GM19328 (cell line): ENCODE results near the gene MICAL1.
A peak's percentile ranks its signal among the peaks of the same experiment; 100 is the strongest.
"Not testable (repeated sequence)": the region's sequence is repeated elsewhere in the genome, so short reads cannot be mapped to it uniquely, and the experiment has no call there.

Experiments used
- ATAC-seq: cut with Tn5 transposase; IDR thresholded peaks from one replicate; pipeline ENCODE4 v1.9.1; 2021; ENCODE audit warnings: mild to moderate bottlenecking, moderate library complexity; ENCODE audit not compliant: unreplicated experiment

MICAL1 gene

DNA sequence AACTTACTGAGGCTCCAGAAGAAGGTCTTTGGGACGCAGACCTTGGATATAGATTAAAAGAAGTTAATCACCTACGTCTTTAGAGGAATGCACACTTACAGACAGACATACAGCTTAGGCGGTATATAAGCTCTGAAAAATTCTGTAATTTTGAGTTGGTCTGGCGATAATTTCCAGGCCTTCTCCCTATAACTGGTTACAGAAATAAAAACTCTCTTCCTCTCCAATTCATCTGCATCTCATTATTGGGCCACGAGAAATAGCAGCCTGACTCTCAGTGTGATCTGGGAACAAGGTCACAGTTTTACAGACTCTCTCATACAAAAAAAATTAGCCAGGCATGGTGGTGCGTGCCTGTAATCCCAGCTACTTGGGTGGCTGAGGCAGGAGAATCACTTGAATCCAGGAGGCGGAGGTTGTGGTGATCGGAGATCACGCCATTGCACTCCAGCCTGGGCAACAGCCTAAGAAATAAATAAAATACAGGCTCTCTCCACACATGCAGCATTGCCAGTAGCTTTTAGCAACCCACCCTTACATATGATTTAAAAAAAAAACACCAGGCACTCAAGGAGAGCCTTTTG, 22.7 kb upstream of the MICAL1 start:
- ATAC-seq: no peak

GRCh38 chr6:109477725-109478124, 22.2 kb upstream of the MICAL1 start:
- no peak for ATAC-seq

DNA sequence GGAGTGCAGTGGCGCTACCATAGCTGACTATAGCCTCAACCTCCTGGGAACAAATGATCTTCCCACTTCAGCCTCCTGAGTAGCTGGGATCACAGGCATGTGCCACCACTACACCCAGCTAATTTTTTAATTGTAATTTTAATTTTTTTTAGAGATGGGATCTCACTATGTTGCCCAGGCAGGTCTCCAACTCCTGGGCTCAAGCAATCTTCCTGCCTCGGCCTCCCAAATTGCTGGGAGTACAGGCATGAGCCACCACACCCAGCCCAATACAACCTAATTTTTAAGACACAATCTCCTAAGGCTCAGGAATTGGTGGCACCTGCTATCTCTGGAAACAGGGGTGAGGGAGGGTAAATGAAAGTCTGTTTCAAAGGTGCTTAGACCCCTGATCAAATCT, 21.6 kb upstream of the MICAL1 start:
- ATAC-seq: no peak

DNA sequence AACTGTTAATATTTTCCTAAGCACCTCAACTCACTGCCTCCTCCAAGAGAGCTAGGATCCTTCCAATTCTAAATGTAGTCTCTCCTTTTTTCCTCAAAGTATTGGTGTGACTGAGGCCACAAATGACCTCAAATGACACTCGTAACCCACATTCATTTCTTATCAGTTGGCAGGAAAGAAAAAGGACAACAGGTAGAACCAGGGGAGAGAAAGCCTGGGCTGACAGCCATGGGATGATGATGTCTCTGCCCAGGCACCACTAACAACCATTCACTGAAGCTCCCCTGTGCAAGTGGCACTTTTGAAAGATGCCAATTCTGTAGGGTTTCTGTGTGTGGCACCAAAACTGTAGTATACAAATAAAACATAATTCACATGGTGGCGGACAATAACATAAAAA, 20.1 kb upstream of the MICAL1 start:
- no peak for ATAC-seq

GRCh38 chr6:109474995-109475394, 19.4 kb upstream of the MICAL1 start:
- ATAC-seq: no peak

DNA sequence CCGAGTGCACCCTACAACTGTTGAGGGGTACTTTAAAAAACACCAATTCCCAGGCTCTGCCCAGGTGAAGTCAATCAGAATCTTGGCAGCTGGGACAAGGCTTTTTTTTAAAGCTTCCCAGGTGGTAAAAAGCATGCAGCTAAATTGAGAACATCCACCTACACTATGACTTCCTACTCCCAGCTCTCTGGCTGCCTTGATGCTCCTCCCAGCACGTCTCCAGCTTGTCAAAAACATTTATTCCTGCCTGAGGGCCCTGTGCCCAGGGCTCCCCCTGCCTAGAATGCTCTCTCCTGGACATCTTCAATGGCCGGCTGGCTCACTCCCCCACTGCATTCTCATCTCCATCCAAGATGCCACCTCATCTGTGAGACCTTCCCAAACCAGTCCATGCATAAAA, 17.5 kb upstream of the MICAL1 start:
- no peak for ATAC-seq

DNA sequence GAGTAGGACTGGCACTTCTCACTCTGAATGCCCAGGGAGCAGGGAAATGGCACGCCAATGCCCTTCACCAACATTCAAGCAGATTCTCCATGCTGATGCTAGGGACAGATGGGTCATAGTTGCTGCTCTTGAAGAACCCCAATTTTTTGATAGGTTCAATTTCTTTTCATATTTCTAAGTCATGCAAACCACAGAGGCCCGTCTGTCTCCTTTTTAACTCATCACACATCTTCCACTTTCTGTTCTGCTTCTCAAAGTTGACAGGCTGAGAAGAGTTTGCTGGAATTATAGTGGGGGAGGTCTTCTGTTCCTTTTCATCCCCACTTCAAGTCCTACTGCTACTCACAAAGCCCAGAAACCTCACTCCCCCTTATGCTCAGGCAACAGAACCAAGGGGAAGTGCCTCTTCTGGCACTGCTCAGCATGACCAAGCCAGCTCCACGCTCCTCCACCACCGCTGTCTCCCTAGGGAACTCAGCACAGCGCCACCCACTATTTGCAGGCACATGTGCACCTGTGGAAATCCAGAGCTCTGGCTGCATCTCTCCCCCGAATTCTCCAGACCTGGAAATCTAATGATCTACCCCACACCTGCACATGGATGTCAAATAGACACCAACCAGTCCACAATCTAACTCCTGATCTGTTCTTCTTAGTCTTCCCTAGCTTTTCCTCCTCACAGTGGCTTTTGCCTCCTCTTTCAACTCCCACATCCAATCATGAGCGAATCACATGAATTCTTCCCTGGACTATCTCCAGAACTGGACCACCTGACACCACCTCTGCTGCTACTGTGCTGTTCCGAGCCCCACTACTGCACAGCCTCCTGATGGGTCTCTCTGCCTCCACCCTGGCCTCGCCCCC, 16.8 kb upstream of the MICAL1 start:
- peak; percentile 47 for ATAC-seq

DNA sequence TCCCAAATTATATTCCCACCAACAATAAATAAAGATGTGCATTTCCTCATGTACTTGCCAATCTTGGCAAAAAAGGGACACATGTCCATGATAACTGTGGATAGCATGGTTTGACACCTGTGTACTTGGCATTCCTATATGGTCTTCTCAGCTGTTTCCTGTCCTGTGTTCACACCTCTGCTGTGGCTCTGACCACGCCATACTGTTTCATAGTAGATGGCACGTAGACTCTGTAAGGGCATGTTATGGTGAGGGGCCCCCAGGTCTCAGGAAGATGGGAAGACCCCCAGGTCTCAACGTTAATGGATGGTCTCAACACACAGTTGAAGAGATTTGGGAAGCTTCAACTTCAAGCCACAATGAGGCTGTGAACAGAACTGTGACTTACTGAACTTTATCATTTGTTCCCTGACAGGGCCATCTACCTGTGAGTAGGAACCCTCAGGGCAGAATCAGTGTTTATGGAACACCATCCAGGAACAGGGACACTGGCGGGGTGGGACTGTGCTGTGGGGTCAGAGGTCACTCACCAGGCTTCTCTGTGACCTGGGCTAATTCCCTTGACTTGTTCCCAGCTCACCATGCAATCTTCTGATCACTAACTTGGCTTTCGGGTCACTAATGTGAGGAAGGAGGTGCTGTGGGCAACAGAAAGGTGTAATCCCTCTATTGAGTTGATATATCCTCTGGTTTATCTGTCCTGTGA, 15.7 kb upstream of the MICAL1 start:
- ATAC-seq: no peak

- ATAC-seq: no peak
These were observed 14.1 kb upstream of the MICAL1 start for GRCh38 chr6:109469591-109470189.

GRCh38 chr6:109467696-109468095, 12.1 kb upstream of the MICAL1 start:
- no peak for ATAC-seq

DNA sequence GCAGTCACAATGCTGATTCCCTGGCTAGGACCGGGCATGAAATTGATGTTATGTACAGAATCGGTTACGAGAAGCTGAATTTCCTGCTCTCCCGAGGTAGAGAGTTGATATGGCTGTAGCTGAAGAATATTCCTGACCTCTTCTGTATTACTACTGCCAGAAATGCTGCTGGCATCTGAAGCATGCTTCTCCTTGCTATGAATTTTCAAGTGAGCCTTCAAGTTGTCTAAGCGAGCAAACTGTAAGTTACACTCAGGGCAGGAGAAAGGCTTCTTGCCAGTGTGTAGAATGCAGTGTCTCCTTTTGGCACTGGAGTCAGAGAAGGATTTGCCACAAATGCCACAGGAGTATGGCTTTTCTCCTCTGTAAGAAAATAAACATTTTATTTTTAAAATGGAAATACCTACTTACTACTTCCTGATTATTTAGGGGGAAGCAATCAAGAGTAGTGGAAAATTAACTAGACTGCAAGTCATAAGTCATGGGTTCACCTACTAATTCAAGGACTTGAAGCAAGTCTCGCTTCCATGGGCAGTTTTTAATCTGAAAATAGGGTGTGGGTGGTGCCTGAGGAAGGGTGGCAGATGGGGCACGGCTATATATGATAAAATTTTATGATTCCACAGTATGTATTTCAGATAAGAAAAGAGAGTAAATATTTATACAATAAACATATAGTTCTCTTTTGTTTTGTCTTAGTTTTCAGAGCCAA, 10.8 kb upstream of the MICAL1 start:
- no peak for ATAC-seq

- ATAC-seq: no peak
These were observed 10.2 kb upstream of the MICAL1 start for GRCh38 chr6:109465772-109466171.

DNA sequence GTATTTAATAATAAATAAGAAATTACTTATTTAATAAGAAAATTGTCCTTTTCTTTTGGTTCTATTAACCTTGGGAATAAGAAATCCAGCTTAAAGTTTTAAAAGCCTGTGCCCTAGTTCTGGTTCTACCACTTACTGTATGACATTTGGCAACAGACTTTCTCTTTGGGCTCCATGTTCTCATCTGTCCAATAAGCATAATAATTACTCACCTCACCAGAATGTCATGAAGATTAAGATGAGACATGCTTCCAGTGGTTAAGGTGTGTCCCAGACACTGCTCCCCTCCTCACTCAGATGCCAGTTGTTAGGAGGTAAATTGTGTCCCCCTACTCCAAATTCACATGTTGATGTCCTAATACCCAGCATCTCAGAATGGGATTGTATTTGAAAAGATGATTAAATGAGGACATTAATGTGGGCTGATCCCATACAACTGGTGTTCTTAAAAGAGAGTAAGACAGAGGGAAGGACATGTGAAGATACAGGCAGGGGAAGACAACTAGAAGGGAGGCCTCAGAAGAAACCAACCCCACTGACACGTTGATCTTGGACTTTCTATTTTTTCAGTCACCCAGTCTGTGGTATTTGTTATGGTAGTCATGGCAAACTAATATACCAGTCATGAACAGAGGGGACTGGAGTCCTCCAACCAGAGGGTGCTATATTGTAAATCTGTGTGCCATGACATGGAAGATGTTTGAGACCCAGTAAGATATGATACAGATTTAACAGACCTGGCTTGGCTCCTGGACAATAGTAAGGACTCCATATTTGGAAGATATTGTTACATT, 6.4 kb upstream of the MICAL1 start:
- ATAC-seq: no peak

DNA sequence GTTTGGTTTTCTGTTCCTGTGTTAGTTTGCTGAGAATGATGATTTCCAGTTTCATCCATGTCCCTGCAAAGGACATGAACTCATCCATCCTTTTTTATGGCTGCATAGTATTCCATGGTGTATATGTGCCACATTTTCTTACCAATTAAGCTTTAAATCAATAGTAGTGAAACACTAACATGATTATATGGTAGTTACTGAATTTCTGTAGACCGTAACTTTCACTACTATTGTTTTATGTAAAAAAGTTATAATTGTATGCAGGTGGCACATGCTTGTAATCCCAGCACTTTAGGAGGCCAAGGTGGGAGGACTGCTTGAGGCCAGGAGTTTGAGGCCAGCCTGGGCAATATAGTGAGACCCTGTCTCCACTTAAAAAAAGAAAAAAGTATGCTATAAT, 5.6 kb upstream of the MICAL1 start:
- ATAC-seq: not testable (repeated sequence)

DNA sequence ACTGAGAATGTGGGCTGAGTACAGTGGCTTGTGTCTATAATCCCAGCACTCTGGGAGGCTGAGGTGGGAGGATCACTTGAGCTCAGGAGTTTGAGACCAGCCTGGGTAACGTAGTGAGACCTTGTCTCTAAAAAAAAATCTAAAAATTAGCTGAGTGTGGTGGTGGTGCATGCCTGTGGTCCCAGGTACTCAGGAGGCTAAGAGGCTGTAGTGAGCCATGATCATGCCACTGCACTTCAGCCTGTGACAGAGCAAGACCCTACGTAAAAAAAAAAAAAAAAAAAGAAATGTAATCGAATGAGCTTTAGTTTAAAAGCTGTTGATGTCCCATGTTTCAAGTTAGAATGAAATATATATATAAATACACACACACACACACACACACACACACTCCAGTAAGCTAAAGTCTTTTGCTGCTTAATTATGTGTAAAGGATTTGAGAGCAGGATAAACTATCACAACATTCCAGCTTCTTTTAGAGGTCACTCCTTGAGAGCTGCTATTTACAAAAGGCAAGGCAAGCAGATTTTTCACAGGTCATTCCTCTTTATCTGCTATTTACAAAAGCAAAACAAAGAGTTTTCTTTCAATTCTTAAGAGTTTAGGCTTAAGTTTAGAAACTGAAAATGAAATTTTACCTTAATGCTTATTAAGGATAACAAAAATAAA, 4.7 kb upstream of the MICAL1 start:
- ATAC-seq: no peak

DNA sequence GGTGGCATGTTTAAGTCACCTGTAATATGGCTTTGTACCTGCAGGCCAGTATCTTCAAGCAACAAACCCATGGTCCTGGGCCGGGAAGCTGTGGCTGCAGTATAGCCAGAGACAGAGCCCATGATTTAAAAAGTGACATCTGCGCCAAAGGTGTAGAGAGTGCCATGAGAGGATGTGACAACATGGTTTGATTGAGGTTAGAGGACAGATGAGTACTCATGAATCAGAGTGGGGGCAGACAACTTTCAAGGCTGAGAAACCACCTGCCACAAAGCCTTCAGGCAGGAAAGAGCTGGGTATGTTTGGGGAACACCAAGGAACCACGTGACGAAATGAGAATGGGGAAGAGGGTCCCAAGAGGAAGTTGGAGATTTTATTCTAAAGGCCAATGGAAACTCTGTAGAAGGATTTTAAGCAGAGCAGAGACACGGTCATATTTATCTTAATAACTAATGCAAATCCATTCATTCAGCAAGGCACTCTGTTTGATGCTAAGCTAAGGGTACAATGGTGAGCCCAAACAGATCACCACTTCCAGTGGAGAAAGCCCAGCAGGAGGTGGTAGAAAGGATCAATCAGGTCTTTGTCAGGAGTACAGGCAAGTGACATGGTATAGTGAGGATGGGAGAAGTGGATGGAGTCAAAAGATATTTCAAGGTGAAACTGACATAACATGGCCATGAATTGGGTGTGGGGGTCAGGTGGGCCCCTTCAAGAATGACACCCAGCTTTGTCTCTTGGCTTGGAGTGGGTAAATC, 3.4 kb upstream of the MICAL1 start:
- ATAC-seq: no peak

DNA sequence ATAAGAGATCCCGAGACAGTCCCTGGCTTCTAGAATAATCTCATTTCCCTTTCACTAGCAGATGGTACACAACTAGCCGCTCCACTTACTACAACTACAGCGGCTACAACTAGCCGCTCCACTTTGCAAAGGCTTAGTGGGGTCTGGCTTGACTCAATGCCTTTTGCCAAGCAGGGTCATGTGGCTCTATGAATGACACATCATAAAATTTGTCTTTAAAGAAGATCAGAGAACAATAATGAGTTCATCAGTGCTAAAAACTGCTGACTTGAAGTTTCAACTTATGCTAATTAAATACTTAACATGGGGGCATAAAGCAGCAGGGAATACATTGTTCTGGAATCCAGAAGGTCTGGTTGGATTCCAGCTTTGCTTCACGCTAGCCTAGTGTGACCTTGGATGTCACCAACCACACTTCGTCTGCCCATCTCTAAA, 2.0 kb upstream of the MICAL1 start:
- ATAC-seq: no peak

- ATAC-seq: no peak
These were observed 1.4 kb upstream of the MICAL1 start for GRCh38 chr6:109456710-109457561.
